GM18909 (cell line): Measurements from ENCODE around the gene TNKS2.
"Not testable (repeated sequence)": the region's sequence is repeated elsewhere in the genome, so short reads cannot be mapped to it uniquely, and the experiment has no call there.

Experiments used
- ATAC-seq: cut with Tn5 transposase; IDR thresholded peaks from one replicate; pipeline ENCODE4 v1.9.1; 2021; ENCODE audit warnings: mild to moderate bottlenecking; ENCODE audit not compliant: unreplicated experiment, poor library complexity

TNKS2 gene

DNA sequence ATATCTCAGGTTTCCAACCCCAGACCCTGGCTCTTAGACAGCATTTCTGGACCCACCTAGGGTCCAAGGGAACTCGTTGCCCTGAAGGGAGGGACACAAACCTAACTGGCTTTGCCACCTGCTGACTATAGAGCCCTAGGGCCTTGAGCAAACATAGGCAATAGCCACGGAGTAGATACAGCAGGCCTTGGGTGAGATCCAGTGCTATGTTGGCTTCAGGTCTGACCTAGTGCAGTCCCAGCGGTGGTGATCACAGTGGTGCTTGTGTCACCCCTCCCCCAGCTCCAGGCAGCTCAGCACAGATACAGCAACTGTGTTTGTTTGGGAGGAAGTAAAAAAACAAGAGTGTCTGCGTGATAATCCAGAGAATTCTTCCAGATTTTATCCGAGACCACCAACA lies 9.7 kb upstream of the TNKS2 start:
- ATAC-seq = no peak

DNA sequence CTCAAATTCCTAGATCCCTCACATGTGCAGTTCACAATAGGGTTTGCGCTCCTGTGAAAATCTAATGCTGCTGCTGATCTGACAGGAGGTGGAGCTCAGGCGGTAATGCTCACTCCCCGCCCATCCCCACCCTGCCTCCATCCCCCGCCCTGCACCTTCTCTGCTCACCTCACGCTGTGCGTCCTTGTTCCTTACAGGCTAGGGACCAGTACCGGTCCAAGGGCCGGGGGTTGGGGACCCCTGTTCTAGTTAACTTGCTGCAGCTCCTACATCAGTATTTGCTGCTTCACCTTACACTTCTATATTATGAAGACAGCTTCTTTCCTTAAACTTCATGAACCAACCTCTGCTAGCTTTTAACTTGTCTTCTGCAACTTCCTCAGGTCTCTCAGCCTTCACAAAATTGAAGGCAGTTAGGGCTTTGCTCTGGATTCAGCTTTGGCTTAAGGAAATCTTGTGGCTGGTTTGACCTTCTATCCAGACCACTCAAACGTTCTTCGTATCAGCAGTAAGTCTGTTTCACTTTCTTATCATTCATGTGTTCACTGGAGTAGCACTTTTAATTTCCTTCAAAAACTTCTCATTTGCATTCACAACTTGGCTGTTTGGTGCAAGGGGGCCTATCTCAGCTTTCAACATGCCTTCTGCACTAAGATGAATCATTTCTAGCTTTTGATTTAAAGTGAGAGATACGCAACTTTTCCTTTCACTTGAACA lies 1.7 kb upstream of the TNKS2 start:
- peak; percentile 44 for ATAC-seq

DNA sequence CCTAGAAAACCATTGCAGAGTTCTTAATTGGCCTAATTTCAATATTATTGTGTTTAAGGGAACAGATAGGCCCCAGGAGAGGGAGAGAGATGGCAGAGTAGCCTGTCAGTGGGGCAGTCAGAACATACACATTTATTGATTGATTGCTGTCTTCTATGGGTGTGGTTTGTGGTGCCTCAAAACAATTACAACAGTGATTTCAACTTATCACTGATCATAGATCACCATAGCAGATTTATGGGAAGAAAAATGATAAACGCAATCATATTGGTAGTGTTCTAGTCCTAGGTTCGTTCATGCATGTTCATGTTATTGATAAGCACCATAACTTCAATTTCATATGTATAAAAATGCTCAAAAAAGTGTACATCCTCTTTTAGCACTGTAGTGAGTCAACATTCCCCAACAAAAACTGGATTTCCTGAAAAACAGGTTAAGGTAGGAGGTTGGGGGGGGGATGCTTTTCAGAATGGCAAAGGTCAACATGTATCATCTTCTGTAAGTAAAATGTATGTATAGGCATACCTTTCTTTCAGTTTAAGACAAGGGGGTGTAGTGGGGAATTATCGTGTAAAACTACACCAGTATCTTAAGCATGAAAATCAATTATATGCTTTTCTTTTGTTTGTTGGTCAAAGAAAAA lies 1.1 kb upstream of the TNKS2 start:
- no peak for ATAC-seq

DNA sequence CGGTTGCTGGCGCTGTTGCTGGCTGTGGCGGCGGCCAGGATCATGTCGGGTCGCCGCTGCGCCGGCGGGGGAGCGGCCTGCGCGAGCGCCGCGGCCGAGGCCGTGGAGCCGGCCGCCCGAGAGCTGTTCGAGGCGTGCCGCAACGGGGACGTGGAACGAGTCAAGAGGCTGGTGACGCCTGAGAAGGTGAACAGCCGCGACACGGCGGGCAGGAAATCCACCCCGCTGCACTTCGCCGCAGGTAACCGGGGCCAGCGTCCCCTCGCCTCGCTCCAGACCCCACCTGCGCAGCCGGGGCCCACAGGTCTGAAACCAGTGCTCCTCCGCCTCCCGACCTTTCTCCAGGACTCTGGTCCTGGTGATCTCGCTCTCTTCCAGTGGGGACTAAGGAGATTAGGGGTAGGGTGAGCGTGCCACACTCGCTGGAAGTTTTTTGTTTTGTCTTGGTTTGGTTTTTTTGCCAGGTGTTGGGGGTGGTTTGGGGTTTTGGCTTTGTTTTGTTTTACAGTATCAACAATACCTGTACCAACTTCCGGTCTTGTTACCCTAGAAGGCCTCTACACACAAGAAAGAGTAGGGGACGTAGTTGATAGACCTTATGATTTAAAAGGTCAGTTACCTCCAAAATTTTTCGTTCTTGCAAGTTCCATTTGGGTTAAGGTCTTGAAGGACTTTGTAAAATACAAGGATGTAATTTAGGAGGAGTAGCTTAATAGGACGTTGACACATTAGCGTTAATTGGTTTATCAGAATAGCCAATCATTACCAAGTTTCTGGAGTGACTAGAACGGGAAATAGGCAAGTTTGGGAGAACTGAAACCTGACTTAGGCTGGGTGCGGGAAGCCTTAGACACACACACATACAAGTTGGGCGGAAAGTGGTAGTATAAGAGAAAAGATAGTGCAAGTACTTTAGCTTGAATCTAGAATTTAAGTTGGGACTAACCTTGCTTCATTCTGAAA lies 704 bp downstream of the TNKS2 start:
- peak; percentile 47 for ATAC-seq

DNA sequence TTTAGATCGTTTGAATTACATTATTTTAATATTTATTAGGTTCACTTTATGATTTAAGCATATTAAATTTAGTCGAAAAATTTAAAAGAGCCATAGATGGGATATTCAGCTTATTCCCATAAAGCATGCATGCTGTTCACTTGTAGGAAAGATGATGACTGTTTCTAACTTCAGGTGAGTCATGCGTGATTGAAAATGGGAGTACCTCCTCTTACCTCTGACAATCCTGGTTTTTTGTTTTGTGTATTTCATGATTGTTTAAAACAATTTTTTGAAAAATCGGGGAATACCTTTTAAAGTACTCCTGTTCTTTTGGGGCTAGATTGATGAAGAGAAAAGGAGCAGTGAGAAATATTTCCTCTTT lies 1.4 kb downstream of the TNKS2 start:
- ATAC-seq = no peak

DNA sequence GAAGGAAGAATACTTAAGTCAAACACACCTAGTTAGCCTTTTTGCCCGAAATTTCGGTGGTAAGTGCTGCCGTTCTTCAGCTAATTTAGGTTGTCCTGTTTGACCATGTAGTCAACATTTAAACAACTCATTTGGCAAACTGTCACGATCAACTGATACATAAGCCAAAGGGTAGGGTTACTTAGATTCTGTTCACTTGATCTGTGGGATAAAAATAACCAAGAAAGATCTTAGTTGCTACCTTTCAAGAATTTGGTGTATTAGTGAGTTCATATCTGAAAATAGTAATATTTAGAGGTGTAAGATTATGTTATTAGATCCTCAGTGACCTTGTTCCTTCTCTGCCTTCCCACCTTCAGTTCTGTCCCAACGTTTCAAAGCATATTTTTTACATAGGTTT lies 2.0 kb downstream of the TNKS2 start:
- ATAC-seq = no peak

DNA sequence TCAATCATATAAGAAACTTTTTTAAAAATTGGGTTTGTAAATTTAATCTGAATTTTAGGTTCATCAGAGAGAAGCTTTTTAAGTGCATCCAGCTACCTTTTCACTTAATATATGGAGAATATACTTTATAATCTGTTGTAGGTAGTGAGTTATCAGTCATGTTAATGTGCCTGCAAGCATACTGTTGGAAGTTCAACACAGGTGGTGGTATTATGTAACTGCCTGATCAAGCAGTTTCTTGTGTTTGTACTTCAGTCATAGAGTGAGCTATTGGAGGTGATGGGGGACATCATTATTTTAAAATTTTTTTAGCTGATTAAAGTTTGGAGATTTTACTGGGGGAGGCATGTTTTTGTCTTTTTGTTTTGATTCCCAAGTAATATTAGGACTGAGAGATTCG lies 2.5 kb downstream of the TNKS2 start:
- no peak for ATAC-seq

DNA sequence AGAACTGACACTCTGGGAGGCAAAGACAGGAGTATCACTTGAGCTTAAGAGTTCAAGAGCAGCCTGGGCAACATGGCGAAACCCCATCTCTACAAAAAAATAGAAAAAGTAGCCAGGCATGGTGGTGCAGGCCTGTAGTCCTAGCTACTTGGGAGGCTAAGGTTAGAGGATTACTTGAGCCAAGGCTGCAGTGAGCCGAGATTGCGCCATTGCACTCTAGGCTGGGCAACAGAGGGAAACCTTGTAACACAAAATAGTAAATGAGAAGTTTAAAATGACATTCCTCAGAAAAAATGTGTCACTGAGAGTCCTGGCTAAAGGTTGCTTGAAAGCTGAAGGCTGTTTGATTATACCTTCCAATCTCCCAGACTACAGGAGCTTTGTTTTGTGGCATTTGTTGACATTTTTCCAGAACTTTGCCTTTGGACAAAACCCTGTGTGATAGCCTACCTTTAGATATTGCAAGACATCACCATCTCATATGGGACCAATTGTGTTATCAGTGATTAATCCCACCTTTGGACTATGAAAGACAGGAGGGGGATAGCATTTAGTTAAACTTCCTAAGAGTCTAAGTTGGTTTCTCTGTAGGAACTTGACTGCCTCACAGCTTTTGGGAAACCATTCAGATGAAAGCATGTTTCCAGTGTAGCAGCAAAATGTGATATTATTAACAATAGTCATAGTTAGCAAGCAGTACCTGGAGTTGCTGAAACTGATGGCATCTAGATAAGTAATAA lies 5.3 kb downstream of the TNKS2 start:
- no peak for ATAC-seq

DNA sequence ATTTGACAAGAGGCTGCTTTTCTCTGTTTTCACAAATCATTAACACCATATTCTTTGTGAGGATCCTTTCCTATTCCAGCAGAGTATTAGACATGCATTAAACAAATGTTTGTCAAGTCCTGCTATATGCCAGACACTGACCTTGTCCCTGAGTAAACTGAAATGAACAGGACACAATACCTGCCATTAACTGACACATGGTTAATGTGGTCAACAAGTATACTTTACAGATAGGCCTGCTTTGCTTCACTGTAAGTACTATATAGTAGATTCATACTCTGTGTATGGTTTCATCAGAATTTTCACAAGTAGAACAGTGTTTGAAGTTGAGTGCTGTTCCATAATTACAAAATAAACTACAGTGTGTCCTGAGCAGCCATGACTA lies 5.9 kb downstream of the TNKS2 start:
- no peak for ATAC-seq

DNA sequence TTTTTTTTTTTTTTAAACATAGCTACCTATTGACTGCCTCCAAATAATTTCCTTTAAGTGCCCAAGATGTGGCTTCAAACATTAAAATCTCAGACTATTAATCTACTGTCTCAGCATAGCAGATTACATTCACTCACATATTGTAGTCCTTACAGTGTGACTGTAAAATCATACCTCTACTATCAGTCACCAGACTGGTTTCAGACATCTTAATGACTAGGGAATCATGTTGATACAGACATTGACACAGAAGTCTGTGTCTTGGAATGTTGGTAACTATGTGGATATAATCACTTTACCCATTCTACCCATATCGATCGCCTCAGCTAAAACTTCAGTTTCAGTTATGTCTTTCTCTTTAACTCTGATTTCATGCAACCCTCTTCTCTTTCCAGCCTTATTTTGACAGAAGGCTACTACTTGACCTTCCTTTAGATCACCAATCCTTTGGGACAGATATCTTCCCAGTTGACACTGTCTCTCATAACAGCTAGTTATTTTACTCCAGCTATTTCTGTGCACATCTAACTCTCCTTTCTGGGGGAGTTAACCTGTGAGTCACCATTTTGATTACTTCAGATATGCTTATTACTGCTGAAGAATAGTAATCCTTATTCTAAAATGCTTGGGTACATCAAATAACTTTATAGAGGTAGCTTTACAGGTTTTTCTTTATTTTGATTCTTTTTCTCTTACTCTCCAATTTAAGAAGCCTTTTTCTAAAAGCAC lies 7.0 kb downstream of the TNKS2 start:
- ATAC-seq = no peak

DNA sequence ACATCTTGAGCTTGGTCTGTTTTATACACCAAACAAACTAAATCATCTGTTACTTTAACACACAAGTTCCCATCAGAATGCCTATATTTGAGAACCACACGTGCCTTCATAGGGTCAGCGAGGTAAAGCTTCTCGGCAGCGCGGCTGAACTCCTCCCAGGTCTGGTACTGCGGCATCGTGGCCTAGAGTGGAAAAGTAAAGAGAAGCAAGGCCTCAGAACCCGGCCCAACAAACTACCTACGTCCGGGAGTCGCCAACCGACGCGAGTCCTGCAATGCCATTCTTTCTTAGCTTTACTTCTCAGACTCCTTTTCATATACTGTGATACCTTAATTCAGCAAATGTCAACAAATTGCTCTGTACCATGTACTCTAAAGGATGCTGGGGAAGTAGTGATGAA lies 9.0 kb downstream of the TNKS2 start:
- not testable (repeated sequence) for ATAC-seq

DNA sequence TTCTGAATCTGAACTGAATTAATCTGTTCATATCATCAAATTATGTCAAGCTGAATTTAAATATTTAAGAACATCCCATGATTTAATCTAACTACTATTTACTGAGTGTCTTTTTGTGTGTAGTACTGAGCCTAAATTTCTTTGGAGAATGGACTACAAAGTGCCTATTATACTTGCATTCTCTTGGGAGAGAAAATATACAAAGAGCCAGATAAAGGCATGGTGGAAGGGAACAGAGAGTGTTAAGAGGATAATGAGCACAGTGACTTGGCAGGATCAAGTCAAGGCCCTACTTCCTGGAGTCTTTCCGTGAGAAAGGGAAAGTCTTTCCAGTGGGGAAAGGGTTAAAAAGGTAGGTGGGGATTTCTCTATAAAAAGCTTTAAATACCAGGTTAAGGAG lies 15.0 kb downstream of the TNKS2 start:
- ATAC-seq = no peak

DNA sequence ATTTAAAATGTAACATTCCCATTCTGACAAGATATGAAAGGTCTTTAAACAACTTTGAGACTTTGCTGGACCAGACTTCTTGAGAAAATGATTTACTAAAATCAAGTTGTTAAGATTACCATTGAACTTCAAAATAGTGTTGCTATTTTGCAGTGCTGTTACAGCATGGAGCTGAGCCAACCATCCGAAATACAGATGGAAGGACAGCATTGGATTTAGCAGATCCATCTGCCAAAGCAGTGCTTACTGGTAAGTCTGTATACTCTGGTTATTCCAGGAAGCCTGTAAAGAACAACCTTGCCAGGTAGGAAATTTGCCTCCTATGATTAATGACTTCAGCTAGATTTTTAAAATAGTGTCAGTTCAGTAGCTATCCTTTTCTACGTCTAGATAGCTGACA lies 18.8 kb downstream of the TNKS2 start:
- ATAC-seq = no peak

DNA sequence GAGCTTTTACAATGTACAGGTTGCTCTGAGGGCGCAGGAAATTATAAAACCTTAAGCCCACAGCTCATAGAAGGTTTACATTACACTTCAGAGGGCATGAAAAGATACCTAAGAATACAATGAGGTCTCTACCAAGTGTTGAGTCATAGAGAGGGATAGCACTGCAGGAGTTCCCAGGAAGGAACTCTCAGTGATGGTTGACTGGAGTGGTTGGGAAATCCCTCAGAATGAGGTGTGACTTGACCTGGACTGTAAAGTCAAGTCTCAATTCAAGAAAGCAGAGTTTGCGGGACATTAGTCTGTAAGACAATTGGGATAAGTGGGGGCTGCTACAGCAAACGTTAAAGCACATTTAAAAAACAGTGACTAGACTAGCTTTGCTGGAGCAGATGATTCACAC lies 21.9 kb downstream of the TNKS2 start:
- ATAC-seq = no peak

DNA sequence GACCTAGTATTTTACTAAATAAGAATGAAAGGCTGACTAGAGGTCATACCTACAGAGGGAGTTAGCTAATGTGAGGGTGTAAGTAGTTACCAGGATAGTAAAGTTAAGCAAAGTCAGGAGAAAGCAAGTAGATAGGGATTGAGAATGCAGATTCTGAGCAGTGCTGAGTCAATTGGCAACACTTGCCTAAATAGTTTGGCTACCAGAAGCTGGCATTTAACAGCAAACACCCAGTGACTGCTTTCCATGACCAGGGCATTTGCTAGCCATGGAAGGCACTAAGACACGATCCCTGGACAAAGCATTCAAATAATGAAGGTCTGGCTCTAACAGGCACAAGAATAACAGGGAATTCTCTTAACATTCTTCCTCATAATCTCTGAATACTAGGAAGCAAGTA lies 25.9 kb downstream of the TNKS2 start:
- no peak for ATAC-seq

DNA sequence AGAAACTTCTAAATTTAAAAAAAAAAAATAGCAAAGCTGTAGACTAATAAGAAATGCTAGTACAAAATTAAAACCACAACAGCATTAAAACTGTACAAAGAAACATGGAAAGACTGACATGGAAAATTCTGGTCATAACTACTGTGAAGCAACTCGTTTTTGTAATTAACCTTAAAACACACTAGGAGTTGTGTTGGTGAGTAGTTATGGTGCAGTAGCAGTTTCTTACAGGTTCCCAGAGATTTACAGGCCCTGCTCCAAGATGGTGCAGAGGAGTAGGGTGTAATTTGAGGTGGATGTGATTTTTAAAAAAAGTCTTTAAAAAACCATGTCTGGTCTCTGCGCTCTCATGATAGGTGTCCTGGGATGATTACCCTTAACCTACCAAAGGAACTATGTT lies 31.0 kb downstream of the TNKS2 start:
- no peak for ATAC-seq

DNA sequence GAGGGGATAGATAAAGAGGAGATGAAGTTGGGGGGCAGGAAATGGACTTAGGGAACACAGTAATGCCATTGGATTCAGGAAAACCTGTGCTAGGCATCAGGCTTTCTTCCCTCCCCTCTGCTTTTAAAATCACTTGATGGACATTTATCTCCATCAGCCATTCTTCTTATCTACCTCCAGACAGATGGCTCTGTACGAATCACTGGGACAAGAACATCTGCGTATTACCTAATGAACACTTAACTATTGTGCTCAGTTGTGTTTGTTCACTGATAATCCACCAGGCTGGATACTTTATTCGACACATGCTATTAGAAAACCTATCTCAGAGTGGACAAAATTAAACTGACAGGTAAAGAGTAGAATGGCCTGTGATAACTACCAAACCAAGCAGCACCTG lies 40.0 kb downstream of the TNKS2 start:
- ATAC-seq = no peak

DNA sequence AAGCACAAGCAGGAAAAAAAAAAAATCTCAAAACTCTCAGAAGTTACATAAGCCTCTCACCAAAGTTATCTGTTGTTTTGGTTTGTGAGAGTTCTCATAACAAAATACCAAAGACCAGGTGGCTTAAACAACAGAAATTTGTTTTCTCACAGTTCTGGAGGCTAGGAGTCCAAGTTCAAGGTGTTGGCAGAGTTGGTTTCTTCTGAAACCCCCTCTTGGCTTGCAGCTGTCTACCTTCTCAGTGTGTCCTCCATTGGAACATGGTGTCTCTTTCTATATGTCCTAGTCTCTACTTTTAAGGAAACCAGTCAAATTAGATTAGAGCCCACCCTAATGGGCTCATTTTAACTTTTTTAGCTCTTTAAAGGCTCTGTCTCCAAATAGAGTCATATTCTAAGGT lies 44.9 kb downstream of the TNKS2 start:
- ATAC-seq = no peak

DNA sequence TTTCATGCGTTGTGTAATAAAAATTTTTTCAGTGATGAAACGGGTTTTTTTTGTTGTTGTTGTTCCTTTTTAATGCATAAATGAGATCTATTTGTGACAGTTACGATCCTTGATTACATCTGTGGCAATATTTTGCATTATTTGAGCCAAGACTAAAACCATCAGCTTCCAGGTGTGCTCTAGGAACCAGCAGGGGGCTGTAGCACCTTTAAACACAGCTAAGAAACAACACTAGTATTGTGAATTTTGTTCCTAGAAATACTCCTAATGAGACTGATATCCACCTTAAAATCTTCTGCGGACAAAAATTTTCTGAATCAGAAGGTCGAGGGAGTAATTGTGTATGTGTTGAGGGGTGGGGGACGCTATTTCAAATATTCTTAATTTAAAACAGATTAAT lies 58.4 kb downstream of the TNKS2 start:
- no peak for ATAC-seq

DNA sequence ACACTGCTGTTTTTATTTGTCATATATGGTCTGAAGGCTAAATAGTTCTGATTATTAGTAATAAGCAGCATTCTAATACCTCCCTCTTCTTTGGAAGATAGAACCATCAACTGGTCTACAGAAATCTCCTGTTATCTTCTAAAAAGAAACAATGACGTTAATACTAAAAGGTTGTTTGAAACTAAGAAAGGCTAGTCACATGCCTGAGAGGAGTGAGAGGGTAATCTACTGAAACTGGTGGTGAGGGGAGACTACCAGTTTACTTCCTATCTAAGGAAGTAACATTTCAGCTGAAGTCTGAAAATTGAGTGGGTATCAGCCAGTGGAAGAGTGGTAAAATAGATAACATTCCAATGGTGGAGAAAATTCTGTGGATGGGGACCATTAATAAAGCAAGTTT lies 62.7 kb downstream of the TNKS2 start:
- ATAC-seq = no peak
